Transverse colon (tissue), 3 donors: Measurements from ENCODE around the gene CERK.

Source experiments
- POLR2A ChIP-seq: fragments of 450-650 bp; IDR thresholded peaks from one replicate; pipeline ENCODE4 v1.6.1; 2016; ENCODE audit warnings: antibody characterized with exemption, mild to moderate bottlenecking, moderate library complexity
- TF ChIP-seq, protein P1 (sequence below), 5 experiments: fragments of 200-600 bp in 3 of 5; fragments of 450-650 bp in 2 of 5; sonication (generic) in 3 of 5; IDR thresholded peaks; 1 replicate in 2 of 5; 2 replicates in 3 of 5; pipeline ENCODE4 v1.5.1; 2016 to 2017; ENCODE audit warnings: antibody characterized with exemption in 5 of 5, inconsistent platforms in 3 of 5, mild to moderate bottlenecking in 2 of 5, moderate library complexity in 1 of 5

DNA sequence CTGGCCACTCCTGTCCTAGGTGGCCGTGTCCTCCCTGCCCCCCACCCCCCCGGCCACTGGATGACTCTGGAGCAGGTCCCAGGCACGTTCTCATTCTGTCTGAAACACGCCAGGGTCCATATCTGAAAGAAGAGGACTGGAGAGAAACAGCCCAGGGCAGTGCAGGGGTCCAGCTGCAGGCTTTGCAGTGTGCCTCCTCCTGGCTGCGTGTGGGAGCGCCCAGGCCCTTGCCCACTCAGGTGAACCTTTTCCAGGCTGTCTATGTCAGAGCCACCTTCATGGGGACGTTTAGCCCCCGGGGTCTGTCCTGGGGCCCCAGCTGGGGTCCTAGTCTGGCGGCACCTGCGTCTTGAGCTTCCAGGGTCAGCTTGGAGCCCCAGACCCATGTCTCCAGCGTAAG is 102.3 kb downstream of the CERK start:
- TF ChIP-seq, protein P1, sequence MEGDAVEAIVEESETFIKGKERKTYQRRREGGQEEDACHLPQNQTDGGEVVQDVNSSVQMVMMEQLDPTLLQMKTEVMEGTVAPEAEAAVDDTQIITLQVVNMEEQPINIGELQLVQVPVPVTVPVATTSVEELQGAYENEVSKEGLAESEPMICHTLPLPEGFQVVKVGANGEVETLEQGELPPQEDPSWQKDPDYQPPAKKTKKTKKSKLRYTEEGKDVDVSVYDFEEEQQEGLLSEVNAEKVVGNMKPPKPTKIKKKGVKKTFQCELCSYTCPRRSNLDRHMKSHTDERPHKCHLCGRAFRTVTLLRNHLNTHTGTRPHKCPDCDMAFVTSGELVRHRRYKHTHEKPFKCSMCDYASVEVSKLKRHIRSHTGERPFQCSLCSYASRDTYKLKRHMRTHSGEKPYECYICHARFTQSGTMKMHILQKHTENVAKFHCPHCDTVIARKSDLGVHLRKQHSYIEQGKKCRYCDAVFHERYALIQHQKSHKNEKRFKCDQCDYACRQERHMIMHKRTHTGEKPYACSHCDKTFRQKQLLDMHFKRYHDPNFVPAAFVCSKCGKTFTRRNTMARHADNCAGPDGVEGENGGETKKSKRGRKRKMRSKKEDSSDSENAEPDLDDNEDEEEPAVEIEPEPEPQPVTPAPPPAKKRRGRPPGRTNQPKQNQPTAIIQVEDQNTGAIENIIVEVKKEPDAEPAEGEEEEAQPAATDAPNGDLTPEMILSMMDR (IDR thresholded peaks at IDR 0.05), result no peak
- TF ChIP-seq POLR2A, result no peak
